ENCODE data around the gene WDR37. TPM values are rescaled to one million over a fixed set of nuclear protein-coding genes. Genes with fewer than 3 reads are reported as not detected.

Gene WDR37, protein sequence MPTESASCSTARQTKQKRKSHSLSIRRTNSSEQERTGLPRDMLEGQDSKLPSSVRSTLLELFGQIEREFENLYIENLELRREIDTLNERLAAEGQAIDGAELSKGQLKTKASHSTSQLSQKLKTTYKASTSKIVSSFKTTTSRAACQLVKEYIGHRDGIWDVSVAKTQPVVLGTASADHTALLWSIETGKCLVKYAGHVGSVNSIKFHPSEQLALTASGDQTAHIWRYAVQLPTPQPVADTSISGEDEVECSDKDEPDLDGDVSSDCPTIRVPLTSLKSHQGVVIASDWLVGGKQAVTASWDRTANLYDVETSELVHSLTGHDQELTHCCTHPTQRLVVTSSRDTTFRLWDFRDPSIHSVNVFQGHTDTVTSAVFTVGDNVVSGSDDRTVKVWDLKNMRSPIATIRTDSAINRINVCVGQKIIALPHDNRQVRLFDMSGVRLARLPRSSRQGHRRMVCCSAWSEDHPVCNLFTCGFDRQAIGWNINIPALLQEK
- total RNA-seq (2013): 25.3 TPM
- 10 to 100 TPM in 1 of 3 donors, 1 to 10 TPM in 2; 7.1 to 33.6 (median 8.6) TPM for polyA plus RNA-seq
- polyA minus RNA-seq: 34.4 and 50.0 TPM in 2 replicates
- 29.8 to 94.8 (median 73.2) reads per million in 11 experiments for total RNA-seq

DNA sequence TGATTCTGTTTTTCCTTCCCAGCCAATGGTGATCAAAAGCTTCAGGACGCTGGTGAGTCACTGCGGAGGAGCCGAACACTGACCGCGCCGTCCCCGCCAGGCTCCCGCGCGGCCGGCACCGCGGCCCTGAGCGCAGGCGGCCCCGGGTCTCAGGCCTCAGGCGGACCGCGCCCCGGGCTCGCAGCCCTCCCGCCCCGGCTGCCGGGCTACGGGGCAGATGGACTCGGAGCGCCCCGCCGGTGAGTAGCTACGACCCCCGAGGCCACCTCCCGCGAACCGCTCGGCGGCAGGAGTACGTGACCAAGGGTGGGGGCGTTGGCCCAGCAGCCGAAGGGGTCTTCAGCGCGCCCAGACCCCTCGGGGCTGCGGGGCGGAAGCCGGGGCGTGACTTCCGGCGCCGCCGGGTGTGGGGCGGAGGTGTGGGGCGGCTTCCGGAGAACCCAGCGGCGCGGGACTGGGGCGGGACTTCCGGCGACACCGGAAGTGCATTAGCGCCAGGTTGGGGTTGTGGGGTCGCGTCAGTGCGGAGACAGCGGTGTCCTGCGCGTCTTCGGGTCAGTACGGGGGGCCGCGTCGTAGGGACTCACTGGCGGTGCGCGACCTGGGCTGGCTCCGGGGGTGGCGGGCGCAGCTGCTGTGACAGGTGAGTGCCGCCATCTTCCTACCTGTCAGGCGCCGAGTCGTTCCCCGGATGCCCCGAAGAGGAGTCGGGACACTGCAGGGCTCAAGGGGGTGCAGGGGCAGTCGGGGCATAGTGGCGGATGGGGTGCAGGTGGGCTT is at the start of gene WDR37:
Gene WDR37, plus strand, starts transcription at position 60 of the 780 bp plus-strand sequence. CDS start 15,771 bp downstream, outside the sequence.
- peak within 1 kb of the TSS; percentile 95 to 98 (median 96) for H3K4me3 ChIP-seq (replicated peaks in 1 of 3; ENCODE audit: low read depth in 2 of 3, low read length in 3 of 3)
- no peaks in the 10 kb centered on the region for H3K27me3 ChIP-seq (ENCODE audit: control insufficient read depth in 2 of 2, insufficient read depth in 2 of 2, low read length in 2 of 2)
- TF ChIP-seq, protein P1, sequence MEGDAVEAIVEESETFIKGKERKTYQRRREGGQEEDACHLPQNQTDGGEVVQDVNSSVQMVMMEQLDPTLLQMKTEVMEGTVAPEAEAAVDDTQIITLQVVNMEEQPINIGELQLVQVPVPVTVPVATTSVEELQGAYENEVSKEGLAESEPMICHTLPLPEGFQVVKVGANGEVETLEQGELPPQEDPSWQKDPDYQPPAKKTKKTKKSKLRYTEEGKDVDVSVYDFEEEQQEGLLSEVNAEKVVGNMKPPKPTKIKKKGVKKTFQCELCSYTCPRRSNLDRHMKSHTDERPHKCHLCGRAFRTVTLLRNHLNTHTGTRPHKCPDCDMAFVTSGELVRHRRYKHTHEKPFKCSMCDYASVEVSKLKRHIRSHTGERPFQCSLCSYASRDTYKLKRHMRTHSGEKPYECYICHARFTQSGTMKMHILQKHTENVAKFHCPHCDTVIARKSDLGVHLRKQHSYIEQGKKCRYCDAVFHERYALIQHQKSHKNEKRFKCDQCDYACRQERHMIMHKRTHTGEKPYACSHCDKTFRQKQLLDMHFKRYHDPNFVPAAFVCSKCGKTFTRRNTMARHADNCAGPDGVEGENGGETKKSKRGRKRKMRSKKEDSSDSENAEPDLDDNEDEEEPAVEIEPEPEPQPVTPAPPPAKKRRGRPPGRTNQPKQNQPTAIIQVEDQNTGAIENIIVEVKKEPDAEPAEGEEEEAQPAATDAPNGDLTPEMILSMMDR (IDR thresholded peaks at IDR 0.05): no peak
- Mint-ChIP-seq H3K9me3 (peaks cover 0 to 3% (median 0%) of the 10 kb centered on the region in 7 donors), H3K36me3 (peaks cover 29 to 41% of the 10 kb centered on the region in 2 donors), H3K4me3 (peak within 1 kb of the TSS; percentile 92 to 95), H3K4me1 (peaks cover 65% of the 10 kb centered on the region), H3K27ac (peak within 1 kb of the TSS; percentile 98 to 99 (median 99)), H3K27me3 (ENCODE audit: low read depth in 3 of 3) (peaks cover 0 to 1% (median 0%) of the 10 kb centered on the region in 3 donors)
- peak within 1 kb of the TSS; percentile 100 for H3K9ac ChIP-seq (ENCODE audit: insufficient read depth, low read length, poor library complexity, severe bottlenecking)
- peak; percentile 78 to 84 (median 80) for DNase-seq
- intact Hi-C loops (cut with micrococcal nuclease): loop anchor here (1.0 to 5.0 kb wide), 3 partner anchors 7 to 129 kb away; partner anchors contain the start of genes GTPBP4 (in 1 of the 2) and IDI1 (in 1 of the 2)
- H3K4me2 ChIP-seq (replicated peaks; ENCODE audit: extremely low read depth, low read length, poor library complexity, severe bottlenecking): peak within 1 kb of the TSS; percentile 86
- peak within 1 kb of the TSS; percentile 73 for H2AFZ ChIP-seq (ENCODE audit: insufficient read depth, low read depth, low read length, poor library complexity, severe bottlenecking)
- peaks cover 76% of the 10 kb centered on the region for H4K20me1 ChIP-seq (ENCODE audit: insufficient read depth, low read length)
- peaks cover 14 to 53% of the 10 kb centered on the region in 2 donors for H3K36me3 ChIP-seq (replicated peaks in 1 of 2; ENCODE audit: control insufficient read depth in 1 of 2, insufficient read depth in 2 of 2, low read length in 2 of 2)
- 0% methylated on average over 86 of the region's 87 CpGs for WGBS (ENCODE audit: insufficient coverage)
- peaks cover 25 to 38% of the 10 kb centered on the region in 2 donors for H3K4me1 ChIP-seq (ENCODE audit: control insufficient read depth in 1 of 2, insufficient read depth in 2 of 2, low read length in 2 of 2)
- H3K79me2 ChIP-seq (ENCODE audit: insufficient read depth, low read length): peaks cover 91% of the 10 kb centered on the region
- H3K27ac ChIP-seq (ENCODE audit: low read depth in 1 of 2, low read length in 2 of 2): peak within 1 kb of the TSS; percentile 96 to 98
- no peaks in the 10 kb centered on the region for H3K9me3 ChIP-seq (replicated peaks in 1 of 2; ENCODE audit: control insufficient read depth in 1 of 2, insufficient read depth in 1 of 2, low read length in 2 of 2)

DNA sequence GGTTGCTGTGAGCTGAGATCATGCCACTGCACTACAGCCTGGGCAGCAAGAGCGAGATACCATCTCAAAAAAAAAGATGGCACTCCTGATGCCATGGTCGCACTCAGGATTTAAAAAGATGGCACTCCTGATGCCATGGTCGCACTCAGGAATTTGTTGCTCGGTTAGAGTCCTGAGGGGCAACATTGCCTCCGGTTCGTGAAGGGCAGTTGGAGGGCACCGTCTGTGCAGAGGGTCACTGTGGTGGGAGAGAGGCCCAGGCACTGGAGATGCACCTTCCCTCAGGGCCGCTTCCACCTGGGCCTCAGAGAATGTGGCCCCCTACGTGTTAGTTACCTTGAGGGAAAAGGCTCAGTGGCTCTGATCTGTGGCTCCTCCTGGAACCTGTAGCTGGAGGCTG is 49.6 kb upstream of the WDR37 start:
- H3K27me3 ChIP-seq (ENCODE audit: control insufficient read depth in 2 of 2, insufficient read depth in 2 of 2, low read length in 2 of 2): no peaks in the 10 kb centered on the region
- Mint-ChIP-seq H3K36me3 (peaks cover 90 to 98% of the 10 kb centered on the region in 2 donors), H3K4me1 (no peaks in the 10 kb centered on the region), H3K27me3 (ENCODE audit: low read depth in 3 of 3) (no peaks in the 10 kb centered on the region), H3K4me3 (no peak overlapping the region), H3K27ac (no peak overlapping the region), H3K9me3 (peaks cover 5 to 13% (median 10%) of the 10 kb centered on the region in 7 donors)
- H2AFZ ChIP-seq (ENCODE audit: insufficient read depth, low read depth, low read length, poor library complexity, severe bottlenecking): no peak overlapping the region
- H3K4me2 ChIP-seq (replicated peaks; ENCODE audit: extremely low read depth, low read length, poor library complexity, severe bottlenecking): no peak overlapping the region
- H3K9ac ChIP-seq (ENCODE audit: insufficient read depth, low read length, poor library complexity, severe bottlenecking): no peak overlapping the region
- H3K9me3 ChIP-seq (replicated peaks in 1 of 2; ENCODE audit: control insufficient read depth in 1 of 2, insufficient read depth in 1 of 2, low read length in 2 of 2): peaks cover 6 to 9% of the 10 kb centered on the region in 2 donors
- no peak overlapping the region for H3K27ac ChIP-seq (ENCODE audit: low read depth in 1 of 2, low read length in 2 of 2)
- WGBS (ENCODE audit: insufficient coverage): 97% methylated on average over 9 of the region's 9 CpGs
- no peaks in the 10 kb centered on the region for H3K4me1 ChIP-seq (ENCODE audit: control insufficient read depth in 1 of 2, insufficient read depth in 2 of 2, low read length in 2 of 2)
- H3K79me2 ChIP-seq (ENCODE audit: insufficient read depth, low read length): peaks cover 19% of the 10 kb centered on the region
- TF ChIP-seq, protein P1 (IDR thresholded peaks at IDR 0.05): no peak
- H3K4me3 ChIP-seq (replicated peaks in 1 of 3; ENCODE audit: low read depth in 2 of 3, low read length in 3 of 3): no peak overlapping the region
- DNase-seq: no peak
- H4K20me1 ChIP-seq (ENCODE audit: insufficient read depth, low read length): peaks cover 20% of the 10 kb centered on the region
- intact Hi-C loops (cut with micrococcal nuclease): no loop called here
- H3K36me3 ChIP-seq (replicated peaks in 1 of 2; ENCODE audit: control insufficient read depth in 1 of 2, insufficient read depth in 2 of 2, low read length in 2 of 2): peaks cover 97 to 100% of the 10 kb centered on the region in 2 donors
